Left lung (tissue), 10 donors: ENCODE data around the gene ARHGEF28. TPM values are rescaled to one million over a fixed set of nuclear protein-coding genes. Genes with fewer than 3 reads are reported as not detected.
A peak's percentile ranks its signal among the peaks of the same experiment; 100 is the strongest.

Experiments
- ATAC-seq: fragments of 200-7000 bp; cut with Tn5 transposase; one replicate; pipeline ENCODE4 v1.9.1; 2020; ENCODE audit warnings: moderate library complexity
- DNase-seq, 4 donors: peaks; one replicate each; pipeline ENCODE4 v3.0.0-alpha.2; 2013 to 2020
- H3K27ac ChIP-seq, 2 donors: fragments of 200-600 bp; sonication (generic) in 1 of 2; one replicate each; pipeline versions ENCODE4 v1.5.0 to v1.8.0; 2020 to 2021
- H3K27me3 ChIP-seq, 2 donors: fragments of 200-600 bp; sonication (generic) in 1 of 2; one replicate each; pipeline versions ENCODE4 v1.5.0 to v1.8.0; 2020 to 2021
- H3K36me3 ChIP-seq, 2 donors: fragments of 200-600 bp; sonication (generic) in 1 of 2; one replicate each; pipeline versions ENCODE4 v1.5.0 to v1.8.0; 2020 to 2021
- H3K4me1 ChIP-seq, 2 donors: fragments of 200-600 bp; one replicate each; pipeline ENCODE4 v1.8.0; 2021
- H3K4me3 ChIP-seq, 2 donors: fragments of 200-600 bp; sonication (generic) in 1 of 2; one replicate each; pipeline versions ENCODE4 v1.5.0 to v1.8.0; 2020 to 2021; ENCODE audit warnings: mild to moderate bottlenecking in 1 of 2
- H3K9me3 ChIP-seq, 2 donors: fragments of 200-600 bp; sonication (generic) in 1 of 2; one replicate each; pipeline versions ENCODE4 v1.5.0 to v1.8.0; 2020 to 2021
- intact Hi-C, 2 donors: fragments of 100-400 bp; cut with DNase I; formaldehyde crosslinking; loops; one replicate each; pipeline versions ENCODE4 v1.11.2 to v1.14.2; 2022
- polyA plus RNA-seq, 6 donors: library from polyadenylated mRNA; unstranded; fragments of 120-200 nt; gene quantifications; one replicate each; pipeline ENCODE4 v1.2.1, GENCODE V29; 2013; ENCODE audit not compliant: insufficient read length in 6 of 6
- total RNA-seq, 2 donors: library from RNA; stranded (reverse); fragmentation: NEBNext Ultra II Directional; extraction: Animal tissue kit (Norgen Biotek cat#: 25700); gene quantifications; one replicate each; pipeline ENCODE4 v1.2.1, GENCODE V29; 2021
- TF ChIP-seq, protein P1 (sequence below), 2 donors: fragments of 200-600 bp; sonication (generic) in 1 of 2; IDR thresholded peaks; one replicate each; pipeline versions ENCODE4 v1.5.0 to v1.8.0; 2021; ENCODE audit warnings: antibody characterized with exemption in 2 of 2
- donor health status: DM: no; HTN: yes; CAD: no.
- donor health status: DM: no; HTN: no; CAD: no.

Gene ARHGEF28
- total and polyA plus RNA-seq, 8 donors, result 8.4 to 16.4 (median 10.3) TPM

- DNase-seq (no peak), ATAC-seq (no peak)
- TF ChIP-seq, protein P1, sequence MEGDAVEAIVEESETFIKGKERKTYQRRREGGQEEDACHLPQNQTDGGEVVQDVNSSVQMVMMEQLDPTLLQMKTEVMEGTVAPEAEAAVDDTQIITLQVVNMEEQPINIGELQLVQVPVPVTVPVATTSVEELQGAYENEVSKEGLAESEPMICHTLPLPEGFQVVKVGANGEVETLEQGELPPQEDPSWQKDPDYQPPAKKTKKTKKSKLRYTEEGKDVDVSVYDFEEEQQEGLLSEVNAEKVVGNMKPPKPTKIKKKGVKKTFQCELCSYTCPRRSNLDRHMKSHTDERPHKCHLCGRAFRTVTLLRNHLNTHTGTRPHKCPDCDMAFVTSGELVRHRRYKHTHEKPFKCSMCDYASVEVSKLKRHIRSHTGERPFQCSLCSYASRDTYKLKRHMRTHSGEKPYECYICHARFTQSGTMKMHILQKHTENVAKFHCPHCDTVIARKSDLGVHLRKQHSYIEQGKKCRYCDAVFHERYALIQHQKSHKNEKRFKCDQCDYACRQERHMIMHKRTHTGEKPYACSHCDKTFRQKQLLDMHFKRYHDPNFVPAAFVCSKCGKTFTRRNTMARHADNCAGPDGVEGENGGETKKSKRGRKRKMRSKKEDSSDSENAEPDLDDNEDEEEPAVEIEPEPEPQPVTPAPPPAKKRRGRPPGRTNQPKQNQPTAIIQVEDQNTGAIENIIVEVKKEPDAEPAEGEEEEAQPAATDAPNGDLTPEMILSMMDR (IDR thresholded peaks at IDR 0.05), result no peak
- no peak overlapping the region for H3K4me3 ChIP-seq
- no peaks in the 10 kb centered on the region for H3K36me3 ChIP-seq
- intact Hi-C loops, result no loop called here
- H3K27ac ChIP-seq, result no peak overlapping the region
- no peaks in the 10 kb centered on the region for H3K27me3 ChIP-seq
- H3K4me1 ChIP-seq, result no peaks in the 10 kb centered on the region
- peaks cover 0 to 9% of the 10 kb centered on the region in 2 donors for H3K9me3 ChIP-seq
These were observed 318.6 kb downstream of the ARHGEF28 start for GRCh38 chr5:73944581-73944980.

DNA sequence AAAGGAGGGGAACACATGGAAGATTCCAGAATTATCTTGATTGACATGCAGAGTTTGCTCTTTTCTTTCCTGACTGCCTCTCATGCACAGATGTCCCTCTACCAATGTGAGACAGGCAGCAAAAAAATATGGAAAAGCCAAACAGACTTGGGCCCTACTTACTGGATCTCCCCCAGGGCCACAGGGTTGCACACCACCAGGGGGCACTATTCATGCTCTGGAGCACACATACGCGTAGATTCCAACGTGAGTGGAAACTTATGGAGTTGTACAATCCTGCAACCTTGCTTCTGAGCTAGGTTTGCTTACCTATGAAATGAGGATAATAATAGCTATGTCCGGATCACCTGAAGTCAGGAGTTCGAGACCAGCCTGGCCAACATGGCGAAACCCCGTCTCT is 319.5 kb downstream of the ARHGEF28 start:
- ATAC-seq (no peak), DNase-seq (no peak)
- H3K4me3 ChIP-seq, result no peak overlapping the region
- H3K27me3 ChIP-seq, result no peaks in the 10 kb centered on the region
- H3K36me3 ChIP-seq, result no peaks in the 10 kb centered on the region
- TF ChIP-seq, protein P1 (IDR thresholded peaks at IDR 0.05), result no peak
- H3K4me1 ChIP-seq, result no peaks in the 10 kb centered on the region
- intact Hi-C loops, result no loop called here
- H3K9me3 ChIP-seq, result peaks cover 0 to 9% of the 10 kb centered on the region in 2 donors
- no peak overlapping the region for H3K27ac ChIP-seq

GRCh38 chr5:73946278-73946677 is 320.3 kb downstream of the ARHGEF28 start:
- DNase-seq, result no peak
- H3K27me3 ChIP-seq, result no peaks in the 10 kb centered on the region
- H3K9me3 ChIP-seq, result peaks cover 0 to 9% of the 10 kb centered on the region in 2 donors
- intact Hi-C loops, result no loop called here
- no peak overlapping the region for H3K4me3 ChIP-seq
- no peak overlapping the region for H3K27ac ChIP-seq
- no peaks in the 10 kb centered on the region for H3K4me1 ChIP-seq
- TF ChIP-seq, protein P1 (IDR thresholded peaks at IDR 0.05), result no peak
- ATAC-seq, result no peak
- H3K36me3 ChIP-seq, result no peaks in the 10 kb centered on the region

DNA sequence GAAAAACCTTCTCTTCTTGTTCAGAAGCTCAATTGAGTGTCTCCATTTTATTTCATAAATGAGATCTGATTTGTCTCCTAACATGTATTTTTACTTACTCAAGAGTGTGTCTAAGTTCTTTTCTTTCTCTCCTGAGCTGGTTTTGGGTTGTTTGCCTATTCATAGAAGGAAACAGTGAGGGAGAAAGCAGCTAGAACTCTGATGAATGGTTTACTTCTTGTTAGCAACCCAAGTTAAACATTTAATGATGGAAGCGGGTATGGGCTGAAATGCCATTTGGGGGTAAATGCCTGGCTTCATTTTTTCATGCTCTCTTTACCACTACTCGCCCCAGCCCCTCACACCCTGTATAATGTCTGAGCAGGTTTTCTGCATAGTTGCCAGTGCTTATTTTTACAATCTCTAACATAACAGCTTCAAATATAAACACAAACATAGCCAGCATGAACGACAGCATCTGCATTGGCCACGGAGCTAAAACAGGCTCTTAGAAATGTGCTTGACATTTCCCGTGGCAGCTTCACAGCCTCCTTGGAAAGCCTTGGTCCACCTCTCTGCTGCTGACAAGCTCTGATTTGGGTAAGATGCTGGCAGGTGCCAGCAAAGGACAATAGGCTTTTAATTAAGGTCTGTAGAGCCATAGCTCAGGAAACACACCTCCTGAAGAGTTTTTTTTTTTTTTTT is 321.1 kb downstream of the ARHGEF28 start:
- Histone ChIP-seq H3K4me1 (no peaks in the 10 kb centered on the region), H3K4me3 (no peak overlapping the region), H3K9me3 (peaks cover 0 to 9% of the 10 kb centered on the region in 2 donors), H3K27me3 (no peaks in the 10 kb centered on the region), H3K36me3 (no peaks in the 10 kb centered on the region), H3K27ac (no peak overlapping the region)
- DNase-seq (peak in 1 of 4 donors; percentile 8), ATAC-seq (no peak)
- TF ChIP-seq, protein P1 (IDR thresholded peaks at IDR 0.05), result no peak
- intact Hi-C loops, result no loop called here

- intact Hi-C loops, result no loop called here
- ATAC-seq, result no peak
- Histone ChIP-seq H3K4me1 (no peaks in the 10 kb centered on the region), H3K27ac (no peak overlapping the region), H3K9me3 (peaks cover 0 to 4% of the 10 kb centered on the region in 2 donors), H3K27me3 (no peaks in the 10 kb centered on the region), H3K4me3 (no peak overlapping the region), H3K36me3 (no peaks in the 10 kb centered on the region)
- DNase-seq, result no peak
- TF ChIP-seq, protein P1 (IDR thresholded peaks at IDR 0.05), result no peak
These were observed 322.1 kb downstream of the ARHGEF28 start for GRCh38 chr5:73947906-73948640.
